ENCODE data around the gene MPPED2. TPM values are rescaled to one million over a fixed set of nuclear protein-coding genes. Genes with fewer than 3 reads are reported as not detected.

Gene MPPED2
- total RNA-seq, 1 experiment from 2014 or later: 4.7 TPM

DNA sequence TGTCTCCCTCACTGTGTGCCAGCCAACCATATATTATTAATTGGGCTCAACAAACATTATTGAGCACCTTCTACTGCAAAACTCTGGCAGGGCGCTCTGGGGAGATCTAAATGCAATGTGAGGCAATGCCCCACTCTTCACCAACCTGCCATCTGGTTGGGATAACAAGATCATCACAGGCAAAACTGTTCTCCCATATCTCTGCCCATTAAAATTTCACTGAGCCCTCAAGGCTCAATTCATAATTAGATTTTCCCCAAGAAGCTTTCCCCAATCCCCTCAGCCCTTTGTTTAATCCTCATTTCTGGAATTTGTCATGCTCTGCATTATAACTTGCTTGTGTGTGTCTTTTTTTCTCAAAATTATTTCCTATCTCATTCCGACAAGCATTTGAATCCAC is 156.6 kb downstream of the MPPED2 start:
- Histone ChIP-seq H3K79me1 (ENCODE audit: insufficient read depth, low read depth, low read length, poor library complexity, severe bottlenecking) (no peaks in the 10 kb centered on the region), H3K14ac (ENCODE audit: insufficient read depth, low read length) (no peak overlapping the region), H3T11ph (ENCODE audit: low read length) (no peak overlapping the region), H4K91ac (ENCODE audit: insufficient read length, low read depth, low read length) (no peak overlapping the region), H3K9me3 (ENCODE audit: control insufficient read depth, low read depth, low read length) (no peaks in the 10 kb centered on the region), H3K27ac (ENCODE audit: insufficient read length, low read depth, low read length) (no peak overlapping the region), H4K5ac (ENCODE audit: insufficient read length, low read depth, low read length) (no peak overlapping the region), H2AK5ac (ENCODE audit: insufficient read length, low read length) (no peak overlapping the region), H2BK5ac (ENCODE audit: insufficient read length, low read length) (no peak overlapping the region), H3K4me2 (ENCODE audit: insufficient read depth, insufficient read length, low read length) (no peak overlapping the region), H2AFZ (ENCODE audit: low read length) (no peak overlapping the region), H3K9ac (ENCODE audit: extremely low read depth, insufficient read length, low read length) (no peak overlapping the region), H2BK120ac (ENCODE audit: low read depth, low read length, poor library complexity, severe bottlenecking) (no peak overlapping the region), H3K79me2 (ENCODE audit: insufficient read depth, low read length) (no peaks in the 10 kb centered on the region), H3K4me1 (ENCODE audit: insufficient read depth, low read length) (no peaks in the 10 kb centered on the region; the same call in 1 of the 2 replicates), H3K27me3 (ENCODE audit: insufficient read depth, low read length) (no peaks in the 10 kb centered on the region), H2BK20ac (ENCODE audit: low read depth, low read length, poor library complexity, severe bottlenecking) (no peak overlapping the region), H3K4ac (ENCODE audit: low read depth, low read length) (no peak overlapping the region), H2BK15ac (ENCODE audit: low read depth, low read length) (no peak overlapping the region), H3K56ac (ENCODE audit: insufficient read length, low read depth, low read length) (no peak overlapping the region), H3K23me2 (ENCODE audit: insufficient read length, low read depth, low read length, poor library complexity, severe bottlenecking) (no peaks in the 10 kb centered on the region), H2BK12ac (ENCODE audit: insufficient read length, low read depth, low read length) (no peak overlapping the region), H3K18ac (ENCODE audit: insufficient read length, low read depth, low read length) (no peak overlapping the region), H4K8ac (replicated peaks; ENCODE audit: insufficient read length, low read depth, low read length) (no peak overlapping the region), H4K20me1 (ENCODE audit: control insufficient read depth, insufficient read depth, insufficient read length) (no peaks in the 10 kb centered on the region), H3K23ac (ENCODE audit: insufficient read length, low read depth, low read length) (no peak overlapping the region)
- TF ChIP-seq, protein P1, sequence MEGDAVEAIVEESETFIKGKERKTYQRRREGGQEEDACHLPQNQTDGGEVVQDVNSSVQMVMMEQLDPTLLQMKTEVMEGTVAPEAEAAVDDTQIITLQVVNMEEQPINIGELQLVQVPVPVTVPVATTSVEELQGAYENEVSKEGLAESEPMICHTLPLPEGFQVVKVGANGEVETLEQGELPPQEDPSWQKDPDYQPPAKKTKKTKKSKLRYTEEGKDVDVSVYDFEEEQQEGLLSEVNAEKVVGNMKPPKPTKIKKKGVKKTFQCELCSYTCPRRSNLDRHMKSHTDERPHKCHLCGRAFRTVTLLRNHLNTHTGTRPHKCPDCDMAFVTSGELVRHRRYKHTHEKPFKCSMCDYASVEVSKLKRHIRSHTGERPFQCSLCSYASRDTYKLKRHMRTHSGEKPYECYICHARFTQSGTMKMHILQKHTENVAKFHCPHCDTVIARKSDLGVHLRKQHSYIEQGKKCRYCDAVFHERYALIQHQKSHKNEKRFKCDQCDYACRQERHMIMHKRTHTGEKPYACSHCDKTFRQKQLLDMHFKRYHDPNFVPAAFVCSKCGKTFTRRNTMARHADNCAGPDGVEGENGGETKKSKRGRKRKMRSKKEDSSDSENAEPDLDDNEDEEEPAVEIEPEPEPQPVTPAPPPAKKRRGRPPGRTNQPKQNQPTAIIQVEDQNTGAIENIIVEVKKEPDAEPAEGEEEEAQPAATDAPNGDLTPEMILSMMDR (conservative IDR thresholded peaks at IDR 0.05): no peak
- no peak overlapping the region for H3K27ac Mint-ChIP-seq
- DNase-seq: no peak
- no CpG with 5 or more reads among the region's 2 CpGs for WGBS (ENCODE audit: extremely low coverage, insufficient read length, low lambda C conversion rate)
- H3K4me1 Mint-ChIP-seq: peaks cover 5 to 15% of the 10 kb centered on the region in 2 experiments; a peak in 3 of 4 replicates
- no peaks in the 10 kb centered on the region for H3K9me3 Mint-ChIP-seq
- no peaks in the 10 kb centered on the region for H3K27me3 Mint-ChIP-seq (ENCODE audit: low read depth)
- no peak overlapping the region for H3K4me3 Mint-ChIP-seq
- no peaks in the 10 kb centered on the region; a peak in 1 of 7 replicates for H3K36me3 Mint-ChIP-seq (ENCODE audit: insufficient read depth in 1 of 3, low read depth in 3 of 3)

Data from H9 (cell line).